ENCODE measurements around the gene FASTKD1.
"Not testable (repeated sequence)": the region's sequence is repeated elsewhere in the genome, so short reads cannot be mapped to it uniquely, and the experiment has no call there.

The FASTKD1 gene

DNA sequence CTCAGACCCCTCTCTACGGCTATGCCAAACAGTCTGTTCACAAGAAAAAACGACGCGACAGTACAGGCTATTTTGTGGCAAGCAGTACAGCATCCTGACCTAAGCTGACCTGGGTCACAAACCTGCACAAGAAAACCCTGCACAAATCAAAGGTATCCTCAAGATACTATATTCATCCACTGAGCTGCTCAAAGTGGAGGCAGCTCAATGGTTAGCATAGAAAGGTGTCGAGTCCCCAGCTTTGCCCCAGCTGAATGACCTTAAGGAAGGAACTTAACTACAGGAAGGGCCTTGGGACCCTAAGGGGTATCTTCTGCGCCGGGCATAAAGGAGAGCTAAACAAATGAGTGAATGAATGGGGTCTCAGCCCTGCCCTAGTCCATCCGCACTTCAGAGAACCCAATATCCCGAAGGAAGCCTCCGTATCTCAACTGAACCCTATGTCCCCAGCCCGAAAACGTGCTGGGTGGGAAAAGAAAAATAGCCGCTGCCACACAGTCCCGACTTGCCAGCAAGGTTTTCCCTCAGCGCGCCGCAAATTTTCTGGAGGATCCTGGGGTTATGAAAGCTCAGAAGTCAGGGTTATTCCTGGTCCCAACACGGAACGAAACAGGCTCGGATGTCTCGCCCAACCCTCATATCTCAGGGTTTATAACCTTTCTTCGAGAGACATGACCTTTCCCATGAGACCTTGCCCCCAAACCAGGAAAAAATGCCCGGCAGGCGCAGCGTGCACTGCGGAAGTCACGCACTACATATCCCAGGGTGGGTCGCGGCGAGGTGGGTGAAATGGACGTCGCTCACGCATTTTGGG is at the start of gene FASTKD1:
FASTKD1 (minus strand) TSS at position 706 of the 814 bp plus-strand sequence. CDS start 1,836 bp downstream, outside the sequence.
- DNase-seq = peak; percentile 88

GRCh38 chr2:169623235-169623634 is 49.6 kb upstream of the FASTKD1 start:
- DNase-seq = no peak

GRCh38 chr2:169620509-169620908 is 46.8 kb upstream of the FASTKD1 start:
- DNase-seq = no peak

DNA sequence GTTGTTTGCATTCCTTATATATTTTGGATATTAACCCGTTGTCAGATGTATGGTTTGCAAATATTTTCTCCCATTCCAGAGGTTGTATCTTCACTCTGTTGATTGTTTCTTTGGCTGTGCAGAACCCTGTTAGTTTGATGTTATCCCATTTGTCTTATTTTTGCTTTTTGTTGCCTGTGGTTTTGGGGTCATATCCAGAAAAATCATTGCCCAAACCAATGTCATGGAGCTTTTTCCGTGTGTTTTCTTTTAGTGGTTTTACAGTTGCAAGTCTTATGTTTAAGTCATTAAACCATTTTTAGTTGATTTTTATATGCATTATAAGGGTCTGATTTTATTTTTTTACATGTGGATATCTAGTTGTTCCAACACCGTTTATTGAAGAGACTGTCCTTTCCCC is 46.3 kb upstream of the FASTKD1 start:
- DNase-seq = no peak

GRCh38 chr2:169615982-169616381 is 42.3 kb upstream of the FASTKD1 start:
- DNase-seq = not testable (repeated sequence)

GRCh38 chr2:169613876-169614275 is 40.2 kb upstream of the FASTKD1 start:
- no peak for DNase-seq

DNA sequence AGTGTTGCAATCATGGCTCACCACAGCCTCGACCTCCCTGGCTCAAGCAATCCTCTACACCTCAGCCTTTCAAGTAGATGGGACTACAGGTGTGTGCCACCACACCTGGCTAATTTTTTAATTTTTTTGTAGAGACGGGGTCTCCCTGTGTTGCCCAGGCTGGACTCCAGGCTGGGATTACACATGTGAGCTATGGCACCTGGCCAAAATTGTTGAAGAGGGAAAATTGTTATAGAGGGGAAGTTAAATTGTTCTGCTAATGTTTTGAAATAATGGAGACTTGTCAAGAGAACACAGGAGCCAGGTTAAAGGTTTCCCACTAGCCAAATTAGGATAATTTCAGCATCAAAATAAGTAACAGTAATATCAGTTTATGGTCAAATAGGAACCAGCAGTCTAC is 35.6 kb upstream of the FASTKD1 start:
- no peak for DNase-seq

- DNase-seq = no peak
These were observed 25.9 kb upstream of the FASTKD1 start for GRCh38 chr2:169599568-169599967.

GRCh38 chr2:169598982-169599381 is 25.3 kb upstream of the FASTKD1 start:
- DNase-seq = no peak

GRCh38 chr2:169596546-169596945 is 22.9 kb upstream of the FASTKD1 start:
- DNase-seq = not testable (repeated sequence)

GRCh38 chr2:169590804-169591203 is 17.1 kb upstream of the FASTKD1 start:
- DNase-seq = no peak

- no peak for DNase-seq
These were observed 12.0 kb upstream of the FASTKD1 start for GRCh38 chr2:169585673-169586072.

DNA sequence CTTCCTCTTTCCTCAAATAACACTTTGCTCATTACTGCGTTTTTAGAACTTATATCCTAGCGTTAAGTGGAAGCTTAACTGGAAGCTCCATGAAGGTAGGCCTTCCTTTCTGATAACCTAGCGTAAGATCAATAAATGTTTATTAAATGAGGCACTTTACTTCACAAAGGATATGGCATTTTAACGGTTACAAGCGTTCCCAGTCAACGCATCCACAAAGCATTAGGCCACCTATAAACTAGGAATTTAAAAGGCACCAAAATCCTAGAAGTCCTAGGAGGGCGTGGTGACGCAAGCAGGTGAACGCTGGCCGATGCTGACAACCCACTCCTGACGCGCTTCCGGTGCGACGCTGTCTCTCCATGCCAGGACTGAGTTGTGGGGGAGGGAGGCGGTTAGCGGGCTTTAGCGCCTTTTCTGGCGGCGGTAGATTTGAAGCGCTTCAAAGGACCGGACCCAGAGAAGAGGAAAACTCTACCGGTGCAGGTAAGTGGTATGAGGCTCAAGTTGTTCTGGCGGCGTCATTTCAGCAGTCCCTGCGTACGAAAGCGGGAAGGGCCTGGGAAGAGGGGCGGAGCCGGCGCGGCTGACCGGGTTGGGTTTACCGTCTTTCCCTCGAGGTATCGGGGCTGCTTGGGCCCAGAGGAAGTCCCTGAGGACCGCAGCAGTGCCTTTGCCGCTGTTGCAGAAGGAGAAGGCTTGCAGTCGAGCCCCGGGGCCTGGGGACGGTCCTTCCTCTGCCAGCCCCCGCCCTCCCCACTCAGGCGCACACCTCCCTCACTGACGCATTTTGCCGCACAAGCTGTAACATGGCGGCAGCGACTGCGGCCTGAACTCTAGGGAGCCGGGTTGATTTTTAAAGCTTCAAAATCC is 10.6 kb upstream of the FASTKD1 start, which contains the start of gene PPIG:
PPIG (plus strand) TSS at position 347 of the 873 bp plus-strand sequence. CDS start 19,691 bp downstream, outside the sequence.
- peak; percentile 84 for DNase-seq

DNA sequence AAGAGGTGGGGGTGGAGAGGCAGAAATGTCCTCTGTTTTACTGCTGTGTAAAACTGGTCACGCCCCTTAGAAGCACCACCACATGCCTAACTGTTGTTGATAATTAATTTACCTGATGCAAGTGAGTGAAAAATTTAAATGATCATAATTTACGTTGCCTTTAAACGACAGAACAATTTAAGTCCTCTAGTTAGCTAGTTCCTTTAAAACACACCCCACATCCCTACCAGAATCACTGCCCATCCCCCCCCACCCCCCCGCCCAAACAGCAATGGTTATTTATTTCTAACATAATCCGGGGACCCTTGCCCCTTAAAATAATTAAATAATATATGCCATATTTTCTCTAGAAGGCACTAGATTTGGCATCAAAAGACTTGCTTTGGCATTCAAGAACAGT is 9.9 kb upstream of the FASTKD1 start:
- no peak for DNase-seq

DNA sequence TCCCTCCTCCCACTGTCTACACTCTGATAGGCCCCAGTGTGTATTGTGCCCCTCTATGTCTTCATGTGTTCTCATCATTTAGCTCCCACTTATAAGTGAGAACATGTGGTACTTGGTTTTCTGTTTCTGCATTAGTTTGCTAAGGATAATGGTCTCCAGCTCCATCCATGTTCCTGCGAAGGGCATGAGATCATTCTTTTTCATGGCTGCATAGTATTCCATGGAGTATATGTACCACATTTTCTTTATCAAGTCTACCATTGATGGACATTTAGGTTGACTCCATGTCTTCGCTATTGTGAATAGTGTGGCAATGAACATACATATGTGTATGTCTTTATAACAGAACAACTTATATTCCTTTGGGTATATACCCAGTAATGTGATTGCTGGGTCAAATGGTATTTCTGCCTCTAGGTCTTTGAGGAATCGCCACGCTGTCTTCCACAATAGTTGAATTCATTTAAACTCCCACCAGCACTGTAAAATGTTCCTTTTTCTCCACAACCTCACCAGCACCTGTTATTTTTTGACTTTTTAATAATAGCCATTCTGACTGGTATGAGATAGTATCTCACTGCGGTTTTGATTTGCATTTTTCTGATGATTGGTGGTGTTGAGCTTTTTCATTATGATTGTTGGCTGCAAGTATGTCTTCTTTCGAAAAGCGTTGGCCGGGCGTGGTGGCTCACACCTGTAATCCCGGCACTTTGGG is 9.0 kb upstream of the FASTKD1 start:
- DNase-seq = not testable (repeated sequence)

DNA sequence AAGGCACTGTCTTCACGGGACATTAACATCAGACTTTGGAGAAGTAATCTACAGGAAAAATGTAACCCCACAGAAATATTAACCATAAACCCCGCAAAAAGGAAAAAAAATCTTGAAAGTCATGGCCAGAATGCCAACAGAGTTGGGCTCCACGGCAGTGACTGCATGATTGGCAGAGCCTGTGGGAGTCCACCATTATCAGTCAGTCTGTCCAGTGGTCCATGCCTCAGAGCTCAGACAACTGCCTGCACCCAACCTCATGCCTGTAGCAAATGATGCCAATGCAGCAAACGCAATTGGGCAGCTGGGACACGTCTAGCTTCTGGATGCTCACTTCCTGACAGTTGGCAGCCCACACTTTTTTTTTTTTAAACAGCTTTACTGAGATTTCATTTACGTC is 5.4 kb upstream of the FASTKD1 start:
- DNase-seq = no peak

- not testable (repeated sequence) for DNase-seq
These were observed 1.6 kb upstream of the FASTKD1 start for GRCh38 chr2:169575264-169575663.

- DNase-seq = not testable (repeated sequence)
These were observed 874 bp upstream of the FASTKD1 start for GRCh38 chr2:169574539-169574938.

- DNase-seq = no peak
These were observed 272 bp upstream of the FASTKD1 start for GRCh38 chr2:169573974-169574299.

DNA sequence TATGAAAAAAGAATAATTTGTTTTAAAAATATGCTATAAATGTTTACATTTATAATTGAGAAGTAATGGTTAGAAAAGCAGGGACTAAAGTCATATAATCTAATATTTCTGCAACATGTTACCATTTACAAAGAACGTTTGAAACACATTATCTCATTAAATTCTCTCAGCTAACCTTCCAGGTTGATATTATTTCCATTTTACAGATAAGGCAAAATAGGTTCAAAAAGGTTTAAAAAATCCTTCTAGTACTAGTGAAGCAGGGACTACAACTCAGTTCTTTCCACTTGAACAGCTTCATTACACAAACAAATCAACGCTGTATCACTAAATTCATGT is 875 bp downstream of the FASTKD1 start:
- DNase-seq = no peak

DNA sequence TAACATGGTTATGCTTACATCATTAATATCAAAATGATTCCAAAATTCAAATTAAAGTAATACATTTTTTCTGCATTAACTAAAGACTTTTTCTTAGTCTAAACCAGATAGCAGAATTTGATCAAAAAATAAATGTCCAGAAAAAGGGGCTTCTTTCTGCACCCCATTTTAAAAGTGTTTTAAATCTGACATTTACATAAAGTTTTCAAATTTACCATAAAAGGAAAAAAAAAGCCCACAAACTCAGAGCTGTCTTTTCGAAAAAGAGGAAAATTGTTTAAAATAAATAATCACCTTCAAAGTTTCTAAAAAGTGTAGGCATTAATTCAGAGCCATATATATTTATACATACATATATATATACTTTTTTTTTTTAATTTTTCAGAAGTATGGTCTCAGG is 1.5 kb downstream of the FASTKD1 start:
- no peak for DNase-seq

- no peak for DNase-seq
These were observed 2.1 kb downstream of the FASTKD1 start for GRCh38 chr2:169571571-169571970.

- DNase-seq = not testable (repeated sequence)
These were observed 2.9 kb downstream of the FASTKD1 start for GRCh38 chr2:169570752-169571151.

All from NCI-H774 (cell line).